Measurements from ENCODE around the gene NCKAP5.

GRCh38 chr2:133078667-133079411, 489.4 kb downstream of the NCKAP5 start:
- TF ChIP-seq POLR2A (IDR thresholded peaks at IDR 0.05) (no peak), CTCF (IDR thresholded peaks at IDR 0.05) (no peak)
